CD4-positive, alpha-beta T cell treated with Interleukin-6 at 100 ng/mL for 8 hours (primary cell): ENCODE results near the gene AP3B2.
A peak's percentile ranks its signal among the peaks of the same experiment; 100 is the strongest.

Experiments used
- DNase-seq: peaks from one replicate; pipeline ENCODE4 v3.0.0-alpha.2; 2020; ENCODE audit warnings: mixed read lengths, low spot score

AP3B2 gene

GRCh38 chr15:82698711-82699345, 10.8 kb downstream of the AP3B2 start:
- DNase-seq = no peak

GRCh38 chr15:82697735-82698407, 11.8 kb downstream of the AP3B2 start:
- no peak for DNase-seq

GRCh38 chr15:82692171-82692570, 17.5 kb downstream of the AP3B2 start:
- no peak for DNase-seq

- no peak for DNase-seq
Measured at GRCh38 chr15:82689147-82689546, 20.5 kb downstream of the AP3B2 start.

- DNase-seq = no peak
Measured at GRCh38 chr15:82688691-82689090, 21.0 kb downstream of the AP3B2 start.

- DNase-seq = no peak
Measured at GRCh38 chr15:82681371-82681770, 28.3 kb downstream of the AP3B2 start.

- peak; percentile 86 for DNase-seq
Measured at GRCh38 chr15:82680200-82681102, 29.2 kb downstream of the AP3B2 start.

GRCh38 chr15:82679626-82680199, 30.0 kb downstream of the AP3B2 start:
- DNase-seq = no peak

GRCh38 chr15:82677720-82678323, 31.9 kb downstream of the AP3B2 start:
- no peak for DNase-seq

- no peak for DNase-seq
Measured at GRCh38 chr15:82674873-82675272, 34.8 kb downstream of the AP3B2 start.

GRCh38 chr15:82670699-82671098, 39.0 kb downstream of the AP3B2 start:
- DNase-seq = no peak

GRCh38 chr15:82666606-82667005, 43.1 kb downstream of the AP3B2 start:
- no peak for DNase-seq

- DNase-seq = no peak
Measured at GRCh38 chr15:82664021-82664420, 45.7 kb downstream of the AP3B2 start.

- no peak for DNase-seq
Measured at GRCh38 chr15:82663186-82663600, 46.5 kb downstream of the AP3B2 start.

- no peak for DNase-seq
Measured at GRCh38 chr15:82662641-82663040, 47.0 kb downstream of the AP3B2 start.

GRCh38 chr15:82660378-82660777, 49.3 kb downstream of the AP3B2 start:
- DNase-seq = no peak

- DNase-seq = no peak
Measured at GRCh38 chr15:82656641-82657266, 52.9 kb downstream of the AP3B2 start.

GRCh38 chr15:82655606-82656005, 54.1 kb downstream of the AP3B2 start:
- no peak for DNase-seq

GRCh38 chr15:82653483-82654168, 56.0 kb downstream of the AP3B2 start:
- DNase-seq = no peak

- DNase-seq = no peak
Measured at GRCh38 chr15:82651708-82652107, 58.0 kb downstream of the AP3B2 start.
